PC-9 (cell line): ENCODE measurements around the gene MAL.

ENCODE experiments used
- EZH2 ChIP-seq: fragments of 200-600 bp; sonication (generic); IDR thresholded peaks from 2 replicates; pipeline ENCODE4 v1.8.0; 2017; ENCODE audit warnings: antibody characterized with exemption, low read depth
- TF ChIP-seq, protein P1 (sequence below): fragments of 200-600 bp; sonication (generic); conservative IDR thresholded peaks from 2 replicates; pipeline ENCODE4 v1.6.1; 2017; ENCODE audit warnings: mixed run types, antibody characterized with exemption, mild to moderate bottlenecking, moderate library complexity

DNA sequence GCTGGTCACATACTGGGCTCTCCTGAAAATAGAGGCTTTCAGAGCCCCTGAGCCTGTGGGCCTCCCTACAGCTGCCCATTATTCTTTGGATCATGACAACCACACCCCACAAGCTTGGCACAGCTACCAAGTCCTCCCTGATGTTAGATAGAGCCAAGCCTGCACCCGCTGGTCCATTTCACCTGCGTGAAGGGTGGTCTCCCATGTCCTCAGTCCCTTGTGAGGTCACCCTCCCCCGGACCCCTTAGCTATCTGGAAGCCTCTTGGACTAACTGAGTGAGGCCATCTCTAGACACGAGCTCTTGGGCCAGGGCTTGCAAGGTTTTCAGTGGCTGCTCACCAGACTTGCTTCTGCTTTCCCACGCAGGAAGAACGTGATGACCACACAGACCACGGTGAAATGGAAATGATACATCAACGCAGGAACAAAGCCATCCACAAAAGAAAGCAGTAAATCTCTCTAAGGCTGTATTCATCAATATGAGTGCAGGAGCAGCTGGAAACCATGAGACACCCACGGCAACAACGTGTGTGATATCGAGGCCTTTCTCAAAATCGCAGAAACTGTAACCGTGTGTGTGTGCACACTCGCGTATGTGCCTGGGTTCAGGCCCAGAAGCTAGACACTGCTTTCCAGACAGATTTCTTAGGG, 10.1 kb upstream of the MAL start:
- TF ChIP-seq, protein P1, sequence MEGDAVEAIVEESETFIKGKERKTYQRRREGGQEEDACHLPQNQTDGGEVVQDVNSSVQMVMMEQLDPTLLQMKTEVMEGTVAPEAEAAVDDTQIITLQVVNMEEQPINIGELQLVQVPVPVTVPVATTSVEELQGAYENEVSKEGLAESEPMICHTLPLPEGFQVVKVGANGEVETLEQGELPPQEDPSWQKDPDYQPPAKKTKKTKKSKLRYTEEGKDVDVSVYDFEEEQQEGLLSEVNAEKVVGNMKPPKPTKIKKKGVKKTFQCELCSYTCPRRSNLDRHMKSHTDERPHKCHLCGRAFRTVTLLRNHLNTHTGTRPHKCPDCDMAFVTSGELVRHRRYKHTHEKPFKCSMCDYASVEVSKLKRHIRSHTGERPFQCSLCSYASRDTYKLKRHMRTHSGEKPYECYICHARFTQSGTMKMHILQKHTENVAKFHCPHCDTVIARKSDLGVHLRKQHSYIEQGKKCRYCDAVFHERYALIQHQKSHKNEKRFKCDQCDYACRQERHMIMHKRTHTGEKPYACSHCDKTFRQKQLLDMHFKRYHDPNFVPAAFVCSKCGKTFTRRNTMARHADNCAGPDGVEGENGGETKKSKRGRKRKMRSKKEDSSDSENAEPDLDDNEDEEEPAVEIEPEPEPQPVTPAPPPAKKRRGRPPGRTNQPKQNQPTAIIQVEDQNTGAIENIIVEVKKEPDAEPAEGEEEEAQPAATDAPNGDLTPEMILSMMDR, result no peak
- no peak for TF ChIP-seq EZH2
